ENCODE measurements around the gene NPAT. TPM values are rescaled to one million over a fixed set of nuclear protein-coding genes. Genes with fewer than 3 reads are reported as not detected.

Gene NPAT
- polyA plus RNA-seq, 1 donor (not counting 4 experiments of a cell fraction or from before 2014, with no cell fraction given): 8.0 TPM

- DNase-seq (ENCODE audit: low read depth, low spot score) (no peak), FAIRE-seq (no peak)
- H4K20me1 ChIP-seq (ENCODE audit: control insufficient read depth, extremely low read depth, insufficient read depth, low read length): no peaks in the 10 kb centered on the region
- peaks cover 32% of the 10 kb centered on the region for H3K79me2 ChIP-seq (ENCODE audit: control insufficient read depth, insufficient read depth, low read length)
- no peak overlapping the region for H2AFZ ChIP-seq (ENCODE audit: control insufficient read depth, low read length)
- no peaks in the 10 kb centered on the region for H3K9me3 ChIP-seq (ENCODE audit: control insufficient read depth, low read depth, low read length)
- H3K9ac ChIP-seq (ENCODE audit: control insufficient read depth, extremely low read depth, insufficient read depth, low read length): no peak overlapping the region
- no peaks in the 10 kb centered on the region for H3K9me1 ChIP-seq (ENCODE audit: control insufficient read depth, extremely low read depth, insufficient read depth, low read length)
- no peak for TF ChIP-seq CTCF (optimal IDR thresholded peaks at IDR 0.05 in 1 of 3, IDR thresholded peaks at IDR 0.05 in 1 of 3, conservative IDR thresholded peaks at IDR 0.05 in 1 of 3; ENCODE audit: extremely low read depth in 1 of 3, insufficient read depth in 2 of 3, low read length in 3 of 3)
- TF ChIP-seq EZH2 (IDR thresholded peaks at IDR 0.05; ENCODE audit: low read length): no peak
- no peak overlapping the region for H3K4me3 ChIP-seq (ENCODE audit: control insufficient read depth in 2 of 3, extremely low read depth in 1 of 3, insufficient read depth in 2 of 3, low read depth in 1 of 3, low read length in 3 of 3)
- H3K36me3 ChIP-seq (ENCODE audit: control insufficient read depth in 2 of 2, extremely low read depth in 1 of 2, insufficient read depth in 2 of 2, low read length in 2 of 2): peaks cover 0 to 1% of the 10 kb centered on the region in 2 experiments
- H3K4me1 ChIP-seq (ENCODE audit: control insufficient read depth, extremely low read depth, insufficient read depth, low read length): peaks cover 10% of the 10 kb centered on the region
- H3K4me2 ChIP-seq (ENCODE audit: control insufficient read depth, extremely low read depth, insufficient read depth, low read depth, low read length): no peak overlapping the region
- no peak overlapping the region for H3K27ac ChIP-seq (ENCODE audit: control insufficient read depth, insufficient read depth, low read length)
- no peaks in the 10 kb centered on the region for H3K27me3 ChIP-seq (ENCODE audit: control insufficient read depth, extremely low read depth, insufficient read depth, low read length)
- dilution Hi-C loops (cut with MboI; ENCODE audit: extremely low pct_ligation_motif_present, low sequenced_read_pairs): no loop called here
Measured at GRCh38 chr11:108125096-108125495, 97.3 kb downstream of the NPAT start.

- Histone ChIP-seq H3K4me2 (ENCODE audit: control insufficient read depth, extremely low read depth, insufficient read depth, low read depth, low read length) (peak overlapping the region; percentile 96), H3K9ac (ENCODE audit: control insufficient read depth, extremely low read depth, insufficient read depth, low read length) (peak overlapping the region; percentile 91), H3K79me2 (ENCODE audit: control insufficient read depth, insufficient read depth, low read length) (peaks cover 30% of the 10 kb centered on the region), H3K27ac (ENCODE audit: control insufficient read depth, insufficient read depth, low read length) (peak overlapping the region; percentile 81), H3K36me3 (ENCODE audit: control insufficient read depth in 2 of 2, extremely low read depth in 1 of 2, insufficient read depth in 2 of 2, low read length in 2 of 2) (no peaks in the 10 kb centered on the region), H2AFZ (ENCODE audit: control insufficient read depth, low read length) (peak overlapping the region; percentile 90), H3K4me1 (ENCODE audit: control insufficient read depth, extremely low read depth, insufficient read depth, low read length) (peaks cover 10% of the 10 kb centered on the region), H3K4me3 (ENCODE audit: control insufficient read depth in 2 of 3, extremely low read depth in 1 of 3, insufficient read depth in 2 of 3, low read depth in 1 of 3, low read length in 3 of 3) (peak overlapping the region; percentile 84 to 90 (median 85)), H3K9me1 (ENCODE audit: control insufficient read depth, extremely low read depth, insufficient read depth, low read length) (no peaks in the 10 kb centered on the region), H4K20me1 (ENCODE audit: control insufficient read depth, extremely low read depth, insufficient read depth, low read length) (no peaks in the 10 kb centered on the region), H3K9me3 (ENCODE audit: control insufficient read depth, low read depth, low read length) (no peaks in the 10 kb centered on the region), H3K27me3 (ENCODE audit: control insufficient read depth, extremely low read depth, insufficient read depth, low read length) (no peaks in the 10 kb centered on the region)
- no peak for DNase-seq (ENCODE audit: low read depth, low spot score)
- peak; percentile 32 for FAIRE-seq
- TF ChIP-seq CTCF (optimal IDR thresholded peaks at IDR 0.05 in 1 of 3, IDR thresholded peaks at IDR 0.05 in 1 of 3, conservative IDR thresholded peaks at IDR 0.05 in 1 of 3; ENCODE audit: extremely low read depth in 1 of 3, insufficient read depth in 2 of 3, low read length in 3 of 3): no peak
- TF ChIP-seq EZH2 (IDR thresholded peaks at IDR 0.05; ENCODE audit: low read length): no peak
- dilution Hi-C loops (cut with MboI; ENCODE audit: extremely low pct_ligation_motif_present, low sequenced_read_pairs): no loop called here
Measured at GRCh38 chr11:108122166-108122628, 100.2 kb downstream of the NPAT start.

All from keratinocyte (primary cell).